GM18502 (cell line): ENCODE measurements around the gene ZNF283.
"Not testable (repeated sequence)": the region's sequence is repeated elsewhere in the genome, so short reads cannot be mapped to it uniquely, and the experiment has no call there.

ENCODE experiments used
- ATAC-seq: cut with Tn5 transposase; IDR thresholded peaks from one replicate; pipeline ENCODE4 v1.9.1; 2021; ENCODE audit warnings: mild to moderate bottlenecking; ENCODE audit not compliant: unreplicated experiment, poor library complexity

ZNF283 gene

DNA sequence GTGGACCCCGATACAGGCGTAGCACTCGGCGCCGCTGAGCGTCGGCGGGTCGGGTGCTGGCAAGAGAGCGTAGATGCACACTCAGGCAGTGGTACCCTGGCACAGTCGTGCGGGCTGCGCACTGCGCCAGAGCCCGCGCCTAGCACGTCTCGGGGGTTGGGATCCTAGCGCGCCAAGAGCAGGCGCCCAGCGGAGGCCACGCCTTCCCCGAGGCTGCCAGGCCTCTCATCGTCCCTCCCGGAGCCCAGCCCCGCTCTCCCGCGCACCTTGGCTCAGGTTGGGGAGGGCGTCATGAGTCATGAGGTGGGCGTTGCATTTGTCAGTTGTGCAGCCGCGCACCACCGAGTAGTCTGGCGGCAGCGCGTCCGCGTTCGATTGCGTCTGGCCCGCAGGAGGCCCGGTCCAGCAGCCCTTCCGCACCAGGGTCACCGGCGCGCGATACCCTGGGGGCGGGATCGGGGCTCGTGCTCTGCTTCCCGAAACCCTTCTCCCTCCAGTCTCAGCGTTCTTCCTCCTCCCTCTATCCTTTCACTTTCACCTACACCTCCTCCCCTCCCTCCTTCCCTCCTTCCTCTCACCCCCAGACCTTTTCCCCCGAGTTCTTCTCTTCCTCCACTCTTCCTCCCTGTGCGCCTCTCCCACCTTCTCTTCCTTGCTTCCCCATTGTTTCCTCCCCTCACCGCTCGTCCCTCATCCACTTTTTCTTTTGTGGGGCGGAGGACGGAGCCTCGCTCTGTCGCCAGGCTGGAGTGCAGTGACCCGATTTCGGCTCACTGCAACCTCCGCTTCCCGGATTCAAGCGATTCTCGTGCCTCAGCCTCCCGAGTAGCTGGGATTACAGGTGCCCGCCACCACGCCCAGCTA is 28.3 kb upstream of the ZNF283 start:
- ATAC-seq: no peak

DNA sequence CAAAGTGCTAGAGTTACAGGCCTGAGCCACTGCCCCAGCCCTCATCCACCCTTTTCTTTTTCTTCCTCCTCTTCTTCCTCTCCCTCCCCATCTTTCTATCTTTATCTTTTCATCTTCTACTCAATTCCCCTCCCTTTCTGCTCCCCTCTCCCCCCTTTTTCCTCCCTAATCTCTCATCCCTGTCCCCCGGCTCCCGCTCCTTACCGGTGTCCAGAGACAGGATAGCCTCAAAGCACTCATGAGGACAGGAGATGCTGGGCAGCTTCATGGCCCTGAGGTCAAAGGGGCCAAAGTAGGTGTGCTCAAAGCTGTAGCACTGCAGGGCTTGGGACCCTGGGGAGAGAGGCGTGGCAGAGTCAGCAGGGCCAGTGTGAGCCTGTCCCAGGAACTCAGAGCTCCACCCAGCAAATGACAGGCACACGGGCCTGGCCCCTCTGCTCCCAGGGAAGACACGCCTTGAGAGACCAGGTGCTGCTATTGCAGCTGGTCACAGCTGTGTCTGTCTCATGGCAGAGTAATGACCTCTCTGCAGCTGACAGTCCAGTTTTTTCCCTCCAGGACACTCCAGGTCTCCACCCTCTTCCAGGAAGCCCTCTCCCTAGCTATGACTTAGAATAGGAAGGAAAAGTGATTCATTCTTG is 27.5 kb upstream of the ZNF283 start:
- no peak for ATAC-seq

DNA sequence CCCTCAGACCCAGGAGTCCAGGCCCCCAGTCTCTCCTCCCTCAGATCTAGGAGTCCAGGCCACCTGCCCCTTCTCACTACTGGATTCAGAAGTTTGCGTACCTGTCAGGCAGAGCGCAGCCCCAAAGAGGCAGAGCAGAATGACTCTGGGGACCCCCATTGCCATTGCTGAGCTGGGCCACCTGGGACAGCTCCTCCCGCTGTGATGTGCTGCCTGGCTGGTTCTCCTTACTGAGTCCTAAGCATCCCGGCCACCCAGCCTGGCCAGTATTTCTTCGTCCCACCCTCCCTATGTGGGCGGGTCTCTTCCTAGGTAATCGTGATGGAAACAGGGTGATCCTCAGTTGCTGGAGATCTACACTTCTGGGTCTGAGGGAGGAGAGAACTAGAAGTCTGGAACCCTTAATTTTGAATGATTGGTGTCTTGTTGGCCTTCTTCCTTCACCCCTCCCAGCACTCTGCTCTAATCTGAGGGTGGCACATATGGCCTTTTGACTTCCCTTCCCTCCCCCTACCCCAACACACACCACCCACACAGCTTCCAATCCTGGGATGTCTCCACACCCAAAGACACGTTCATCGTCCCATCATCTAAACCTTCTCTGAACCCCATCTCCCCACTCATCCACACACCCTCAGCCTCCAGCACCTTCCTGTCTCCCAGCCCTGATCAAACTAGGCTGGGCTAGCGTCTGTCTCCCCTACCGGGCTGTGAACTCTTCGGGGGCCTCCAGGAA is 24.7 kb upstream of the ZNF283 start, which contains the start of gene LYPD5:
LYPD5 (minus strand) TSS at position 232 of the 736 bp plus-strand sequence; CDS start at position 165, 67 bp downstream.
- no peak for ATAC-seq

DNA sequence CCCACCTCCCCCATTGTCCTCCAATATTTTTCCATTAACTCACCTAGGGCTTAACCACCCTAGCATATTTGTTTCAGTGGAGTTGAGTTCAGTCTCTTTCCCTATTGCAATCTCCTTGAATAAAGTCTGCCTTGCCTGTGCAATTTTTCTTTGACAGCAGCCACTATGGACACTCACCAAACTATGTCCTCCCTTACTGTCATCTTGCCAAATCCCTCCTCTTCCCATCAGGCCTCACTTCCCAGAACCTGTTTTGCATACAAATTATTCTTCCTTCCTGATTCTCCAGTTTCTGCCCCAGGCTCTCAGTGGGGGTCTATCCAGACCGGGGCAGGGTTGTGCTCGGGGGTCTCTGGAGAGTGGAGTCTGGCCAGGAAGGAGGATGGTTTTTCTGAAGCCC is 22.7 kb upstream of the ZNF283 start:
- no peak for ATAC-seq

DNA sequence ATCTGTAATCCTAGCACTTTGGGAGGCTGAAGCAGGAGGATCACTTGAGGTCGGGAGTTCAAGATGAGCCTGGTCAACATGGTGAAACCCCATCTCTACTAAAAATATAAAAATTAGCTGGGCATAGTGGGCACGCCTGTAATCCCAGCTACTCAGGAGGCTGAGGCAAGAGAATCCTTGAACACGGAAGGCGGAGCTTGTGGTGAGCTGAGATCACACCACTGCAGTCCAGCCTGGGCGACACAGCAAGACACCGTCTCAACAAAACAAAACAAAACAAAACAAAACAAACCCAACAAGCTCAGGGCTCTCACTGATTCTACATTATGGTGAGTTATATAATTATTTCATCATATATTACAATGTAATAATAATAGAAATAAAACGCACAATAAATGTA is 20.7 kb upstream of the ZNF283 start:
- ATAC-seq: not testable (repeated sequence)

DNA sequence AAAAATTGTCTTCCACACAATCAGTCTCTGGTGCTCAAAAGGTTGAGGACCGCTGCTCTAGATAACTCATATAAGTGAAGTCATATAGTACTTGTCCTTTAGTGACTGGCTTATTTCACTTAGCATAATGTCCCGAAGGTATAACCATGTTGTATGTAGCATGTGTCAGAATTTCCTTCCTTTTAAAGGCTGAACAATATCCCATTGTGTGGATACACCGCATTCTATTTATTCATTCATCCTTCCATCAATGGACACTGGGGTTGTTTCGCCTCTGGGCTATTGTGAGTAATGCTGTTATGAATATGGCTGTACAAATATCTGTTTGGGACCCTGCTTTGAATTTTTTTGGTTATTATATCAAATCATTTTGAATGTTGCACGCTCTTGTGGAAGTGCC is 20.3 kb upstream of the ZNF283 start:
- ATAC-seq: no peak

DNA sequence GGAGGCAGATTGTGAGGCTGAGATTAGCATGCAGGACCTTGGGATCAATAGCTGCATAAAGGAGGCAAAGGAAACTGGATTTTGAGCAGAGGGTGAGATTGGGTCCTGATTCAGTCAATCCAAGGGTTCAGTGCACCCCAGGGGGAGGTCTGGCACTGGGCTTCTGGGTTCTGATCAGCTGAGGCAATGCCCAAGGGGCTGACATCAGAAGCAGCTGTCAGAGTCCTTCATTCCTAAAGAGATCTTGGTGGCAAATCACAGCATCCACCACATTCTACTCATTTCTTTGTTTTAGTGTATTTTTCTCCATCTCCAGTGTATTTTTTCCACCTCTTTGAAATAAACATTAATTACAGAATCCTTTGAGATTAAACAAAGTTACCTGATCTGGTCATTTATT is 19.5 kb upstream of the ZNF283 start:
- ATAC-seq: no peak

DNA sequence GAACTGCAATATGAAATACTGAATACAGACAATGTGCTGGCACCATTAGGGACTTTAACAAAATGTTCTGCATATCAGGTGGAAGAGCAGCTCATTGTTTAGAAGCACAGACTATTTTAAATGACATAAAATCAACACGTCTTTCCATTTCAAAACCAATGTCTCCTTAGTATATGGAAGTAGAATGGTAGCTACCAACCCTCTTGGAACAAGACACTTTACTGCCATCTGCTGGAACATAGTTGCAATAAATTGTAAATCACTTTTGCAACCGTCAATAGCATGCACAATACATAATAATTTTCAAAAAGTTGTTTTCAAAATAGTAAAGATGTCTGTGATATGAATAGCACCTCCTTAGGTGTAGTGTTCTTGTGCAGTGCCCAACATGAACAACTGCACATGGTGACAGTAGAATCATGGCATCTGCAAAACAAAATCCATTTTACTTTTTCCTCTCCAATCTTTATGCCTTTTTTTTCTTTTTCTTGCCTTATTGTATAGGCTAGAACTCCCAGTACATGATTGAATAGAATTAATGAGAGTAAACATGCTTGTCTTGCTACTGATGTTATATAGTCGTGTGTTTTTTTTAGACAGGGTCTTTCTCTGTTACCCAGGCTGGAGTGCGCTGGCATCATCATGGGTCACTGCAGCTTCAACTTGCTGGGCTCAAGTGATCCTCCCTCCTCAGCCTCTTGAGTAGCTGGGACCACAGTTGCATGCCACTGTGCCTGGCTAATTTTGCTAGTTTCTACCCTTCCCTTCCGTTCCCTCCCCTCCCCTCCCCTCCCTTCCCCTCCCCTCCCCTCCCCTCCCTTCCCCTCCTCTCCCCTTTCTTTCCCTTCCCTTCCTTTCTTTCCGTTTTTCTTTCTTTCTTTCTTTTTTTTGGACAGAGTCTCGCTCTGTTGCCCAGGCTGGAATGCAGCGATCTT is 17.1 kb upstream of the ZNF283 start:
- no peak for ATAC-seq

DNA sequence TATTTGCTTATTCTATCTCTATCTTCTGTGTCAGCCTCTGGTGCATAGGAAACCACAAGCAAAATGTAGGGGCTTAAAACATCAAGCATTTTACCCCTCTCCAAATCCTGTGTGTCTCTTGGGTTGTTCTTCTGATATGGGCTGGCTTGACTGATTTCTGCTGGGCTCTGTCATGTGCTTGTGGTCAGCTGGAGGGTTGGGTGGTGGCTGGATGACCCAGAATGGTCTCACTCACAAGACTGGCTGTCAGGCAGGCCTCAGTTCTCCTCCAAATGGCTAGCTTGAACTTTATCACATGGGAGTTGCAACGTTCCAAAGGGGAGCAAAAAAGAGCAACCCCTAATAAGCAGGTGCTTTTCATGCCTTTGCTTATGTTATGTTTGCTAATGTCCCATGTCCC is 15.3 kb upstream of the ZNF283 start:
- no peak for ATAC-seq

DNA sequence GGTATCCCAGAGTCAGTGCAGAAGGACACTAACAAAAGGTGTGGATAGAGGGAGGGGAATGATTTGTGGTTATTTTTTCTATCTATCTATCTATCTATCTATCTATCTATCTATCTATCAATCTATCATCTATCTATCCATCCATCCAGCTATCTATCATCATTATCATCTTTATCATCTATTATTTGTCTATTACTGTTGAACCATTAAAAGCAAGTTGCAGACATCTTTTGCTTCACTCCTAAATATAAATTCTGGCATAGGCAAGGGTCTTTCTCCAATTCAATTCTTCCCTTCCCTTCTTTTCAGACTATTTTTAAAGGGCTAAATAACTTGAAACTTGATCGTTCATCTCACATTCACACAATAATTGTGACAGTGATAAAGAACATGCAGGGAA is 14.9 kb upstream of the ZNF283 start:
- ATAC-seq: no peak

DNA sequence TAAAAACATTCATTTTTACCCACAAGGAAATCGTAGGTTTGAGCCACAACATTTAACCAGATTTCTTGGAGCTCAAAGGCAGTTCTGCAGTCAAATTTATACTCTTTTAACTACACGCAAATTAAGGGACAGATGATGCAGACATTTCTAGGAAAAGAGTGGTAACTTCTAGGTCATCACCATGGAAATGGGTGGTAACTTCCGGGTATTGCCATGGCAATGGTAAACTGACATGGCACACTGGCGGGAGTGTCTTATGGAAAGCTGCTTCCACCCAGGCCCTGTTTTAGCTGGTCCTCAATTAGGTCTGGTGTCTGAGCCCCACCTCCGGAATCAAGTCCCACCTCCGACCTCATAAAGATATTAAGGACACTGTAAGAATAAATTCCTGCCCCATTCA is 14.4 kb upstream of the ZNF283 start:
- no peak for ATAC-seq

DNA sequence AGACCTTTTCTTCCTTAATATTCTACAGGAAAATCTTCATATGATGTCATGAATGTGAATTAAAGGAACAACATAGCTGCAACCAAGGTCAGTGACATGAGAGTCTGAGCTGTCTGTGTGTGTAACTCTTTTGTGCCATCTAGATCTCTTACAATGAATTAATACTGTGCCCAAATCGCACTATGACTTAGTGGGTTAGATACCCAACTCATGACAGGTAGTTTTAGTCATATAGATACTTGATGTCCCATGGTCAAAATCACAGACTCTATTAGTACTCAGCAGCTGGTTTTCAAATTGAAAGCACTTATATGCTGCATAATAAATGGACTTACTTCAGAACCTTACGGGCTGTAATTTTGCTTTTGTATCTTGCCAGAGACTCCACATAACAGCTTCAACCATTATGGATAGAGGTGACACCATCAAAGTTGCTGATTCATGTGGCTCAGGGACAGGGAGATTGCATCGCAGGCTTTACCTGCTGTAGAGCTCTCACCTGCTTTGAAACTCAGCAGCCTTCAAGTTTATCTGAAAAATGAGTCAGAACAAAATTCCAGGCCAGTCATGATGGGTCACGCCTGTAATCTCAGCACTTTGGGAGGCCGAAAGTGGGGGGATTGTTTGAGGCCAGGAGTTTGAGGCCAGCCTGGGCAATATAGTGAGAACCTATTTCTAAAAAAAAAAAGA is 12.3 kb upstream of the ZNF283 start:
- ATAC-seq: no peak

DNA sequence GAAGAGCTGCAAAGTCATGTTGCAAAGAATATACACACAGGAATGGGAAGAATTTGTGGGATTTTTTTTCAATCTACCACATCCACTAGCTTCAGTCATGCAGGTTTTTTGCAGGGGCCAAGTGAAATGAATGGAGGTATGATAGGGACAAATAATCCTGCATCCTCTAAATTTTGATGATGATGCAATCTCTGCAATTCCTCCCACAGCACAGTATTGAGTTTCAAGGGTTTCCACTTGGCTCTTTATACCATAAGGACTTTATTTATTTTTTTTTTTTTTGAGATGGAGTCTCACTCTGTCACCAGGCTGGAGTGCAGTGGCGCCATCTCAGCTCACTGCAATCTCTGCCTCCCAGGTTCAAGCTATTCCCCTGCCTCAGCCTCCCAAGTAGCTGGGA is 9.7 kb upstream of the ZNF283 start:
- not testable (repeated sequence) for ATAC-seq

DNA sequence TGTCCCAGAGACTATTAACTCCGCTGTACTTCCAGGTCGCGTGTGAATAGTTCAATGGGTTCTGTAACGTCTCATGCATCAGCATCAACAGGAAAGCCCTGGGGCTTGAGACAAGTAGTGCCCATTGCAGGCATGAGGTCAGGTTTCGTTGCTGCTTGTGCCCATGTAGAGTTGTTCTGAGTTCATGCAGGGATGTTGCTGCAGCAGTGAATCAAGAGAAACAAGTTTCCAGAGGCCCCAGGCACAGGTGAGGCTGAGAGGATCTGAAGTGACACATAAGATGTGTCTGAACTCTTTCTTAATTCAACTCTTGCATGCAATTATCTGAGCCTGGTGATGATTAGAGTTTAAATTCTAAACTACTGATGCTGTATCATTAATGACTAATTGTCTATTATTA is 8.6 kb upstream of the ZNF283 start:
- no peak for ATAC-seq

DNA sequence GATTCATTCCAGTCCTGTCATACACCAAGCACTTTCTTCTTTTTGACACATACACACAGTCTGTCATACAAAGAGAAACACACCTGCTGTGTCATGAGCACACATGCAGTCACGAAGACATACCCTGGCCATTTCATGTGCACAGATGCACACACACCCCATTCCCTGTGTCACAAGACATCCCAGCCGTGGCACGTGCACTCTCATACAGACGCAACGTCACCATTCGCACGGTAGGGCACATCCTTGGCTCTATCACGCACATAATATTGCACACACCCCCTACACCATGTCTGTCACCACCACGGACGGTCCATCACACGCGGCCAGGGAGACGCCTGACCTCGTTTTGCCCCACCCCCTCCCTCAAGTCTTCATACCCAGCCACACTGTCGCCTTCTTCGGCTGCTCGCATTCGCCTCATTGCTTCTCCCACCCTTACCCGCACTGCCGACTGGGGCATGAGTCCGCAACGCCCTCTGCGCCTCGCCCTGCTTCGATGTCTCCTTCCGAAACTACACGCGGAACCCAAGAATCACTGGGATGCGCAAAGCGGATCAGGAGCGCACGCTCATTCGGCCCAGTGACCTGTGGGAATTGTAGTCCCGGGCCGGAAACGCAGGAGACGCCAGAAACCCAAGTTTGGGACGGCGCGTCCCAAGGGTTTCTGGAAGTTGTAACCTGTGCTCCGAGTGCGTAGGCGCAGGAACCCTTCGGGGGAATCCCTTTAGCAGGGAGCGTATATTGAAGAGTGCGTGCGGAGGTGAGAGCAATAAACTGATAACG is 6.8 kb upstream of the ZNF283 start:
- ATAC-seq: no peak

DNA sequence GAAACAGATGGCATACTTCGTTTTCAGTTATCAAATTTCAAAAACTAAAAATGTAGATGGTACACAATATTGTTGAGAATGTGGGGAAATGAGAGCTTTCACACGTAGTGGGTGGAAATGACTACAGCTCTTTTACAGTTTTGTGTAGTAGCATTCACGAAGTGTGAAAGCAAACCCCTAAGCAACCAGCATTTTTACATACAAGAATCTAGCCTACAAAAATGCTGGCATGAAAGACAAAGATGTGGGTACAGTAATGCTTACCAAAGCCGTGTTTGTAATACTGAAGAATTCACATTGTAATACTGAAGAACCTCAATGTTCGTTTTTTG is 6.3 kb upstream of the ZNF283 start:
- no peak for ATAC-seq

DNA sequence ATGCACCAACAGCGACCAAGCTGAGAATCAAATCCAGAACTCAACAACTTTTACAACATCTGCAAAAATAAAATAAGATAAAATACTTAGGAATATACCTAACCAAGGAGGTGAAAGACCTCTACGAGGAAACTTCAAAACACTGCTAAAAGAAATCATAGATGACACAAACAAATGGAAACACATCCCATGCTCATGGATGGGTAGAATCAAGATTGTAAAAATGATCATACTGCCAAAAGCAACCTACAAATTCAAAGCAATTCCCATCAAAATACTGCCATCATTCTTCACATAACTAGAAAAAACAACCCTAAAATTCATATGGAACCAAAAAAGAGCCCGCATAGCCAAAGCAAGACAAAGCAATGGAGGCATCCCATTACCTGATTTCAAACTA is 3.3 kb upstream of the ZNF283 start:
- ATAC-seq: not testable (repeated sequence)

DNA sequence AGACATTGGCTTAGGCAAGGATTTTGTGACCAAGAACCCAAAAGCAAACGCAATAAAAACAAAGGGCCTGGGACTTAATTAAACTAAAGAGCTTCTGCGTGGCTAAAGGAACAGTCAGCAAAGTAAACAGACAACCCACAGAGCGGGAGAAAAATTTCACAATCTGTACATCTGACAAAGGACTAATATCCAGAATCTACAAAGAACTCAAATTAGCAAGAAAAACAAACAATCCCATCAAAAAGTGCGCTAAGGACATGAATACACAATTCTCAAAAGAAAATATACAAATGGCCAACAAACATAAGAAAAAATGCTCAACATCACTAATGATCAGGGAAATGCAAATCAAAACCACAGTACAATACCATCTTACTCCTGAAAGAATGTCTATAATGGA is 2.5 kb upstream of the ZNF283 start:
- ATAC-seq: not testable (repeated sequence)

DNA sequence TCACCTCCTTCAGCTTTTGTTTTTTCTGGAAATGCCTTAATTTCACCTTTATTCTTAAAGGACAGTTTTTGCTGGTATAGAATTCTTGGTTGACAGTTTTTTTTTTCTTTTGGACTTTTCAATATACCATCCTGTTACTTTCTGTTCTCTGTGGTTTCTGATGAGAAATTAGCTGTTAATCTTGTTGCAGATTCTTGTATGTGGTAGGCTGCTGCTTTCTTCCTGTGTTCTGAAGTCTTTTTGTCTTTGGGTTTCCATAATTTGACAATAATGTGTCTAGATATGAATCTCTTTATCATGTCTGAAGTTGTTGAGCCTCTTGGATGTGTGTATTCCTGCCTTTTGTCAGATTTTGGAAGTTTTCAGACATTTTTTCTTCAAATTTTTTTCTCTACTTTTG is 12.0 kb downstream of the ZNF283 start:
- ATAC-seq: no peak
